GM21825 (cell line): ENCODE data around the gene S100A8.

ENCODE experiments used
- ATAC-seq: cut with Tn5 transposase; IDR thresholded peaks from one replicate; pipeline ENCODE4 v1.9.1; 2021; ENCODE audit warnings: mild to moderate bottlenecking, moderate library complexity; ENCODE audit not compliant: unreplicated experiment

The S100A8 gene

DNA sequence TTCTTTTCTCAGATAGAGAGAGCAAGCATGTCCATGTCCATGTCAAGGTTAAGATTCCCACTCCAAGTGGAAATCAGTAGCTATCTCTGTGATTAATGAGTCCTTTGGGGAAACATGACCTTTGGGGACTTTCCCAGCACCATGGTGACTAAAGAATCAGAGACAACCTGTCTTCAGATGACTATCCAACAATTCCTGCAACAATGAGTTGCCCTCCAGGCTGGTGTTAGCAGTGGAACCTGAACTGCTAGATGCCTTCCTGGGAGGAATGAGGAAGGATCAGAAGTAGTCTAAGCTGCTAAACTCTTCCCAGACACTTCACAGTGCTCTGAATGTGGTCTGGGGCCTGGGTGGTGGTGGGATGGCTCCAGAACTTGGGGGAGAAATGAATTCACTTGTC lies 26.7 kb downstream of the S100A8 start:
- ATAC-seq, result no peak

DNA sequence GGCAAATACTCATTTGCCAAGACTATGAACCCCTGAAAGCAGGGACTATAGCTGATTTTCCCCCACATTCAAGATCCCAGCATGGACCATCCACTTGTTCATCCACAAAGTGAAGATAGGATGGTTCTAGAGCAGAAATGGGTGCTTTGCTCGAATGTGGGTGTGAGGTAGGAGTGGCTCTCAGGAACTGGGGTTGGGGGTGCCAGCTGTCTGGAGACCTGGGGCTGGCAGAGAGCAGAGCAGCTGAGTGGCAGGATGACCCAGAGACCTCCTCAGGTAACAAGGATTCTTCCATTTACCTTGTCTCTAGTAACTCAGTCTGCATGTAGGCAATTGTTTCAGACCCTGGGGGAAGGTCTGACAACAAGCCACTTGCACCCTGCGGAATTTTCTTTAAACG lies 27.2 kb downstream of the S100A8 start:
- ATAC-seq, result no peak

DNA sequence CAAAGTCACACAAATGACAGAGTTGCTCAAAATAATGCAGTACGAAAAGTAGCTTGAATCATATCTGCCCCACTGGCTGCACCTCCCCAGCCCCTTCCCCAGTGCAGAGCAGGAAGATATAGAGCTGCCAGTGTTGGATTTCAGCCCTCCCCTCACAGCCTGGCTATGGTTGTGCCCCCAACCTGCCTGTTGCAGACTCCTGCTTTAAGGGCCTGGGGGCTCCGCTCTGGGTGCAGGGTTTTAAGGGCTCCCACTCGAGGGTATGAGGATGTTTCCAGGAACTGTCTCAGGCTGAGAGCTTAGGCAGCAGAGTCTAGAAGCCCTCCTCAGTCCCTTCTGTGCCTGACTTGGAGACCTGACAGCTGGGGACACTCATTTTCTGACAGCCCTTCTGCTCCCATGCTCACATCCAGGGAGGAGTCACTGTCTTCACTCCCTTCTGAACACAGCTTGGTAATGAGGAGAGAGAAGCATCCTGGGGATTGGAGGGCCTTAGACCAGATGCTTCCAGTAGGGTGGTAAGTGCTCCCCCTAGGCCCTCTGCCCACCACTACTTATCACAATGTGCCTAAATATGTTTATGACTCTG lies 28.6 kb downstream of the S100A8 start:
- ATAC-seq, result no peak

DNA sequence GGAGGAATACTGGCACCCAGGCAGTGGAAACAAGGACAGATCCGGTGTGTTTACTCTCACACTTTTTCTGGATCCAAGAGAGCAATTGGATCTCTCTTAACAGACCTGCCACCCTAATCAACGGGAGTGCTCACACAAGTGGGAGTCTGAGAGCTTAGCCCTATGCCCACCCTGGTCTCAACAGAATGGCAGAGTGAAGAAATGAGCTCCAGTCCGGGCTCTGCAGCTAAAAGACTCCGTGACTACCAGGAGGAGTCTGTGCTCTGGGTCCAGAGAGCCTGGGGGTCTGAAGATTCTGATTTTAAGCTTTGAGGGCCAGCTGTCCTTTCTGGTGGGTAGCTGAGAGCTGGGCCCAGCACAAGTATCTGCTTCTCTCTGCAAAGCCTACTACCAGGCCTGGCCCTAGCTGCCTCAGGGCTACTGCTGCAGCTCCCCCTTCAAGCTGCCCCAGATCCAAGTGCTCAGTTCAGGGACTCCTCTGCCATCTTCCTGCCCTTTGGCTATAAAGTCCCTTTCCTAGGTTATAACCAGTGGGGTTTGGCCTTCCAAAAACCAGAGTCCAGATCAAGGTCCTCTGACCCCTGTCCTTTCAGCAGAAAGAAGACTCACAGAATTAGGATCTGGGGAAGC lies 29.3 kb downstream of the S100A8 start:
- ATAC-seq, result no peak

DNA sequence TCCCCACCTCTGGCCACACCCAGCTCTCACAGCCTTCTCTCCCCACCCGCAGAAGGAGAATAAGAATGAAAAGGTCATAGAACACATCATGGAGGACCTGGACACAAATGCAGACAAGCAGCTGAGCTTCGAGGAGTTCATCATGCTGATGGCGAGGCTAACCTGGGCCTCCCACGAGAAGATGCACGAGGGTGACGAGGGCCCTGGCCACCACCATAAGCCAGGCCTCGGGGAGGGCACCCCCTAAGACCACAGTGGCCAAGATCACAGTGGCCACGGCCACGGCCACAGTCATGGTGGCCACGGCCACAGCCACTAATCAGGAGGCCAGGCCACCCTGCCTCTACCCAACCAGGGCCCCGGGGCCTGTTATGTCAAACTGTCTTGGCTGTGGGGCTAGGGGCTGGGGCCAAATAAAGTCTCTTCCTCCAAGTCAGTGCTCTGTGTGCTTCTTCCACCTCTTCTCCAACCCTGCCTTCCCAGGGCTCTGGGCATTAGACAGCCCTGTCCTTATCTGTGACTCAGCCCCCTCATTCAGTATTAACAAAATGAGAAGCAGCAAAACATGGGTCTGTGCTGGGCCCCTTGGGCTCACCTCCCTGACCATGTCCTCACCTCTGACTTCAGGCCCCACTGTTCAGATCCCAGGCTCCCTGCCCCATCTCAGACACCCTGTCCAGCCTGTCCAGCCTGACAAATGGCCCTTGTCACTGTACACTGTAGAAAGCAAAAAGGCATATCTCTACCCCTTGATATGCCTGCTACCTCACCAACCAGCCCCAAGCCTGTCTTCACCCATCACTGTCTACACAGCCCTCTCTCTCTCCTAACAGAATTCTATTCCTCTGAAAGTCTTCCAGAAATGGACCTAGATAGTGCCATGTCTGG lies 30.0 kb downstream of the S100A8 start:
- no peak for ATAC-seq

DNA sequence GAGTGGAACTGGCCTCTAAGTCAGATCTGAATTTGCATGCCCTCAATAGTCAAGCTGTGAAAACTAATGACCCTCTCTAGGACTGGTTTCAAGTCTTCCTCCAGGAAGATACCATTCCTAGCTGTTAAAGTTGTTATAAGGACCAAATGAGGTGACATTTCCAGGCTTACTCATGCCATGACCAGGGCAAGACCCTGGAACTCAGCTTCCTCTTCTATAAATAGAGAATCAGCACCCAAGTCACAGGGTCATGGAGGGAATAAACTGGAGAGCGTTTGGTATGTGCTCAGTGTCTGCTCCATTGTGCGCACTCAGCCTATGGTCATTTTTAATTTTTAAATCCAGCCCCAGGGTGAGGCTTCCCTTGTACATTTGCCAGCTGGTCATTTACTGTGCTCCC lies 30.7 kb downstream of the S100A8 start:
- ATAC-seq, result no peak

DNA sequence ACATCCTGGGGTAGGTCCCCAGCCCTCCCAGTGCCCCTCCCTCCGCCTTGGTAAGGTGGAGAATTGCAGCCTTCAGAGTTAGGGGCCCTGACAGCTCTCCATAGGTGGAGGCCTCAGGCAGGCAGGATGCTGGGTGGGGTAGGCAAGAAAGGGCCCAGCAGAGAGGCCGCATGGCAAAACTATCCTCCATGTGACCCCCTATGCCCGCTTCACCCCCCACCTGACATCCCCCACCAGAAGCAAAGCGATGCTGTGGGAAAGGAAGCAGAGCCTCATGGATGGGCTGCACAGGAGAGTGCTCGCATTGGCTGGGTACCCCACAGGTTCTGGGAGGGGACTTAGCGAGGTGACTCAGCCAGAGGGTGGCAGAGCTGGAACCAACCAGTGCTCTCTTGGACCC lies 31.6 kb downstream of the S100A8 start:
- no peak for ATAC-seq

DNA sequence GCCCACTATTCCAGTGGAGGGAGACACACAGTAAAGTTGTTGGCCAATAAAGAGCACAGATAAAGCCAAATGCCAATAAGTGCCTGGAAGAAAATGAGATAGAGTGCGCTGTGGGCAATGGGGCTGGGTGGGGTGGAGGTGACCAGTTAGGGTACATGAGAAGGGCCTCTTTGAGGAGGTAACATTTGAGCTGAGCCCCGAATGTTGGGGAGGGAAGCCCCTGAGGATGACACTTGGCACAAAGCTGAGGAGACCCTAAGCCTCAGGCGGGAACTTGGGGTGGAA lies 32.2 kb downstream of the S100A8 start:
- ATAC-seq, result no peak

DNA sequence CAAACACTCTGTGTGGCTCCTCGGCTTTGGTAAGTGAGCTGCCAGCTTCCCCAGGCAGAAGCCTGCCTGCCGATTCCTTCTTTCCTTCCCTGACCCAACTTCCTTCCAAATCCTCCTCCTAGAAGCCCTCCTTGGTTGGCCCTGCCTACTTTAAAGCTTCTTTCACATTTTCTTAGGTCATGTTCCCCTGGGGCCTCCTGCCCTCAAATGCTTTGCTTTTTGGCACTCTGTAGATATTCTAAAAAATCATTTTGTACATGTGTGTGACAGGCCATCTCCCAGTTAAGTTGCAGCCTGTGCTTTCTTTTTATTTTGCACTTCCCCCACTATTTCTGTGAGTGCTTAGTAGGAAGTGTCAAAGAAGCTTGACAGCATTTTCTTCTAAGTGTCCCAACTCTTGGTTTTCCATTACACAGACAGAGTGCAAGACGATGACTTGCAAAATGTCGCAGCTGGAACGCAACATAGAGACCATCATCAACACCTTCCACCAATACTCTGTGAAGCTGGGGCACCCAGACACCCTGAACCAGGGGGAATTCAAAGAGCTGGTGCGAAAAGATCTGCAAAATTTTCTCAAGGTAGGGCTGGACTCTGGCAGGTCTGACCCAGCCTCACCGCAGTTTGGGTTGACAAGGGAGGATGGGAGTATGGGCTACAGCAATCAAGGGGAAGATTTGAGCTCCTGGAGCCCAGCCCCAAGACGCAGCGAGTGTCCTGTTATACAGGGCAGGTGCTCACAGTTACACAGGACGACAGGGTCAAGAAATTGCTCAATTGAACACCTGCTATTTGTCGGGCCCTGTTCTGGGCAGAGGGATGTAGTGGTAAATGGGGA lies 32.8 kb downstream of the S100A8 start, which contains the start of gene S100A9:
Gene S100A9 (plus strand): TSS at position 2 of the 838 bp plus-strand sequence. CDS start 430 bp downstream, at position 432.
- ATAC-seq, result no peak

DNA sequence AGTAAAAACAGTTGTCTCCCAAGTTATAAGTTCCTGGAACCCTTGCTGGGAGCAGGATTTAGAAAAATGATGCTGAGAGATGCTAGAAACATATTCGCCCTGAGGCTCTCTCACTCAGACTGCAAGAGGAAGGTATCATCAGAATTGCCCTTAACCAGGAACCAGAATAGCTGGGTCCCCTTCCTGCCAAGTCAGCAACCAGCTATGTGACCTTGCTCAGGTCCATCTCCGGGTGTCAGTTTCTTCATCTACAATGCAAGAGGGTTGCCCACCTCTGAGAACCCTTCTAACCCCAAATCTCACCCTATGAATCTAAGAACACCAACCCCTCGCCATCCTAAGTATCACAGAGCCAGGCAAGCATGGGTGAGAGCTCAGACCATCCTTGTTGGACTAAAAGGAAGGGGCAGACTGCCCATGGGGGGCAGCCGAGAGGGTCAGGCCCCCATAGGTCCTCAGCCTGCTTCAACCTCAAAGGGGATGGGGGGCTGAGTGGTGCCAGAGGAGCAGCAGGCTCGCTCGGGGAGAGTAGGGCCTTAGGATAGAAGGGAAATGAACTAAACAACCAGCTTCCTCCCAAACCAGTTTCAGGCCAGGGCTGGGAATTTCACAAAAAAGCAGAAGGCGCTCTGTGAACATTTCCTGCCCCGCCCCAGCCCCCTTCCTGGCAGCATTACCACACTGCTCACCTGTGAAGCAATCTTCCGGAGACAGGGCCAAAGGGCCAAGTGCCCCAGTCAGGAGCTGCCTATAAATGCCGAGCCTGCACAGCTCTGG lies 33.6 kb downstream of the S100A8 start:
- ATAC-seq, result no peak

DNA sequence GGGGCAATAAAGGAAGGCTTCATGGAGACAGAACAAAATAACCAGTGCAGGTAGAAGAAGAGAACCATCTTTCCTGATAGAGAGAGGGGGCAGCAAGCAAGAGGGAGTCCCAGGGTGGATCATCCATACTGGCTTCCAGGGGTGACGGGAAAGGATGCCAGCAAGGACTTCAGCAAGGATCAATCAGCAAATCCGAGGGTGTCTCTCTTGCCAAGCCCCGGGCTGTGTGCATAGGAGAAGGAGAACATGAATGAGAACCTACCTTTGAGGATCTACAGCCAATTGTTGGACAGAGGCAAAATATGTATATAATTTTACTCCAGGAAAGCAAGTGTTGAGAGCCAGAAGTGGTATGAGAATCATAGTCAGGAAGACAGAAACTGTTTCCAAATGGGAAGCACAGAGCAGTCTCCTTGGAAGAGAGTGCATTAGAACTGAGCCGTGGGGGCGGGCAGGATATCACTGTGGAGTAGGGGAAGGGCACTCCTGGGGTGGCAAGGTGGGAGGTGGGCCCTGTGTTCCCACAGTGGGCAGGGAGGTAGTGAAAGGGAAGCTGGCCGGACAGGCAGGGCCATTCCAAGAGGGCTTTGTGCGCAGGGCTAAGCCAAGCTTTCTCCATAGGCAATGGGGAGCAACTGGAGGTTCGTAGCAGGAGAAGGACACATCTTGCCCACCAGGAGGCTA lies 34.3 kb downstream of the S100A8 start:
- no peak for ATAC-seq

DNA sequence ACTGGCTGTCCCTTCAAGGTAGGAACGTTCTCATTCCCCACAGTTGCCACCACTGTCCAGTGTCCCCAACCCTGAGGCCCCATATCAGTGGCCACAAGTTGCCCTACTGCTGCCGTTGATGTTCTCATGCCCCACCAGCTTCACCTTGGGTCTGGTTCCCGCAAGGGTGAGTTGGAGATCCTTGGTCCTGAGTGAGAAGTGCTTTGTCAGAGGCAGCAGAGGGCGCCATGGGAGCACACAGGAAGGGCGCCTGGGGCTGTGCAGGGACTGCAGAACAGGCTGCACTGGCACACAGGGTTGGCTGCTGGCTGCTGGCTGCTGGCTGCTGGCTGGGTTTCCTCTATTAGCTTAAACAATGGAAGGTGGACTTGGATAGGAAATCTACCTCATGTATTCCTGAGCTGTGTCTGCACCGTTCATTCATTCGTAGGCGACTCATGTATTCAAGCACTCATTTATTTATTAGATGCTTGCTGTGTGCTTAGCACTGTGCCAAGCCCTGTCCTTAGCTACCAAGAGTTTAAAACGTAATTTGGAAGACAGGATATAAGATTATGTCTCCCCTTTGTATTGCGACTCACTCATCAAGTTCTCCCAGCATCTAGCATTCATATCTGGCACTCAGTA lies 35.3 kb downstream of the S100A8 start:
- no peak for ATAC-seq

DNA sequence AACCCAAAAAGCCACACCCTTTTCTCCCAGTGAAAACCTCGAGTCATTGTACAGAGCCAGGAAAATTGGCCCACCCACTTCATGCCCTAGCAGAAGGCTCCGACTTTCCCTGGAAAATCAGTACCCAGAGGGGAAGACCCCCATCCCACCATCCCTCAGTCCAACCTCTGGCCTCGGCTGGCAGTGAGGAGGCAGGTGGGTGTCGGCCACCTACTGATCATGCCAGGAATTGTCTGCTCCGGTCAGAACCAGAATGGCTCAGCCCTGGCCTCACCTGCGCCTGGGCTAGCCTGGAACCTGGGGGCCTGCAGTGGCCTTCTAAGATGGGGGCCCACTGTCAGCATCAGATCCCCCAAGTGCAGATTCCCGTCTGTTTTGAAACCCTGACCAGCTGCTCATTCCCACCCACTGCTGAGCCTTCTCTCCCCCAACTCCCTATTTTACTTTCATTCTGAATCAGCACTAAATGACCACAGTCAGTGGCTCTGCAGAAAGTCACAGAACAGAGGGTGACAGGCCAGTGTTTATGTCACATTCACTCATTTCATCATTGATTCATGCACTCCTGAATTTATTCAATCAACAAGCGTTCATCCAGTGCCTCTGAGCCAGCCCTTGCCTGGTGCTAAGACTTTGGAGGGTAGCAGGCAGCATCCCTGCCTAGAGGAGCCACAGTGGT lies 36.2 kb downstream of the S100A8 start:
- ATAC-seq, result no peak

DNA sequence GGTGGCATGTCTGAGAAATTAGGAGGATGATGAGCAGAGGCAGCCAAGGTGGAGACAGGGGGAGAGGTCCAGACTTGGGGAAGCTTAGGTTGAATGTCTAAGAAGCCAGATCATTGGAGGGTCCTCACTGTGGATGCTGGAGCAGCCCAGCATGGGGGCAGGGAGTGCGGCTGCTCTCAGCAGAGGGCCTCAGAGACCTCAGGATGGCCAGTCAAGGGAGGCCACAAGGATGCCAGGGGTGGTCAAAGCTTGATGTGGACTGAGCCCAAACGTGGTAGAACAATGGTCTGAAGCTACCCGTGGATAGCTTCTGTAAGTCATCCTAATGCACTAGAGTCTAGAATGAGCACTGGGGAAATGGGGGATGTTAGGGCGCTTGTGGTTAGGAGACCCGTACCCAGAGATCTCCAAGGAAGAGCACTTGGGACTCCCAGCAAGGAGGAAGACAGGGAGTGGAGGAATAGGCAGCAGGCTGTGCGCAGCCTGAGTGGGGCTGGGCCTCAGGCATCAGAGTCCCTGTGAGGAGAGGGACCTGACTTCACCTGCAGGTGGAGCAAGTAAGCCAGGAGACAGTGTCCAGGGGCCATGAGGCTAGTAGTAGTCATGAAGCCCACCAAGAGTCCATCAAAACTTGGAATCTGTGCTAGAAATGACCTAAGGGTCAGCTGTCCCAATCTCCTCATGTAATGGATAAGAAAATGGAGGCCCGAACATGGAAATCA lies 37.5 kb downstream of the S100A8 start:
- no peak for ATAC-seq

DNA sequence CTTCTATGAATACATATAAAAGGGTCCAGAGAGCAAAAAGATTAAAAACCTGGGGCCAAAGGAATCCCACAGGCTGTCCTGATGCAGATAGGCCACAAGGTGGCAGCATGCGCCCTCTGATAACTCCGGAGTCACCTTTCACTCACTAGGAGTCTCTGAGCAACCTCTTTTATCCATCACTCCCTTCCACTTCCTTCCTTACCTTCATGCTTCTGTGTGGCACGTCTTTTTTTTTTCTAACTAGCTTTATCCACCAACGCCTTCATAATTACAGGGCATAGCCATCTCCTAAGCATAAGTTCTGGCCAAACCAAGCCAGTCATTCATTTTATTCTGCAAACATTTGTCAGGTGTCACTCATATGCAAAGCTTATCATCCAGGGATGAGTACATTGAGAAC lies 38.4 kb downstream of the S100A8 start:
- no peak for ATAC-seq

DNA sequence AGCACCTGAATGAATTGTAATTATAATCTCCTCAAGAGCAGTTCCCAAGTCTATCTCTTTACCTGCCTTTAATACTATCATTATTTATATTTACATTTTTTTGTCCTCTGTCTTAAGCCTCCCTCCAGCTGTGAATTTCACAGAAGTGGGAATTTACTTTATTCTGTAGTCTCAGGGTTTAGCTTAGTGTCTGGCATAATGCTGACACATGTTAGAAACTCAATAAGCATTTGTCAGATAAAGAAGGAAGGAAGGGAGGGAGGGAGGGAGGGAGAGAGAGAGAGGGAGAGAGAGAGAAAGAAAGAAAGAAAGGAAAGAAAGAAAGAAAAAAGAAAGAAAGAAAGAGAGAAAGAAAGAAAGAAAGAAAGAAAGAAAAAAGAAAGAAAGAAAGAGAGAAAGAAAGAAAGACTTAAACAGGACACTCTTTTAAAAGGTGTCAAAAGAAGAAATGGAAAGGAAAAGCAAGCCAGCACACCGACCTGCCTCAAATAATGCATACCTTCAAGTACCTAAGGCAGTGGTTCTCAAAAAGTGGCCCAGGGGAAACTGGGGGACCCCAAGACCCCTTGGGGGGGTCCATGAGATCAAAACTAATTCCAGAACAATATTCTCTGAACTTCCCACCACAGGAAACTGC lies 40.4 kb downstream of the S100A8 start:
- no peak for ATAC-seq

DNA sequence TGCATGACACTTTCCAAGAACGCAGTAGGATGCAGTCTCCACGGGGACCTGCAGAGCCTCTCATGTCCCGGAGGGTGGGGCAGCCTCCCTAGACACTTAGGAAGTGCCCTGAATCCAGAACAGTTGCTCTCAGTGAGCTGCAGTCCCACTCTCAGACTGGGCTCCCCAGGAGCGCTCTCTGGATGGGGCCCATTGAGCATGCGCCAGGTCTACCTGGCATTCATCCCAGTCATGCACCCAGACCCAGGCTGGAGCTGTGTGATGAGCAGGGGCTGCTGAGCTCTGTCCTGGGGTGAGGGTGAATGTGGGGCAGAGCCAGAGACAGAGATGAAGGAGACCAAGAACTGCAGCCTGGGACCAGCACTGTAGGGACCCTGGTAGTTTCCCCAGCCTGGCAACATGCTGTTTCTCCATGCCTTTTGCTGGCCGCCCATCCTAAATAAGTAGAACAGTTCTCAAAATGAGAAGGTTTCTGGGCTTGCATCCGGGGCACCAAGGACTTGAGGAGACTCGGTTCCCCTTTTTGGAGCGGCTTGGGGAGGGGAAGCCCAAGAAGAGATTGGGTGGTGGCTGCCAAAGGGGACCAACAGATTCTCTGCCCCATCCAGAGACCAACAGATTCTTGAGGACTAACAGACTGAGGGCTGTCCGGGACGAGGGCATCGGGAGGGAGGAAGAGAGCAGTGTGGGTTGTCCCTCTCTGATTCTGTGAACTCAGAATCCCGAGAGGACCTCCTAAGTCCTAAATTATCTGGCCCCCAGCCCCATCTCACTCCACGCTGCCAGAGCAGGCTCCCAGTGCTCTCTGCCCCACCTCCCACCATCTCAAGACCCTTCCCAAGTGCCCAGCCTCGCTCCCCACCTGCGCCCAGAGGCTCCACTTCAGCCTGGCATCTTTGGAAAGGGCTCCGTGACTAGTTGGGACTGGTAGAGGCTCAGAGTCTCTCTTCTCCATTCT lies 41.2 kb downstream of the S100A8 start:
- ATAC-seq, result no peak
